OCI-LY3 (cell line): ENCODE results near the gene RSBN1.

ENCODE experiments used
- EZH2phosphoT487 ChIP-seq: fragments of 200-600 bp; shearing (Covaris generic); IDR thresholded peaks from 2 replicates; pipeline ENCODE4 v1.6.1; 2018; ENCODE audit warnings: antibody characterized with exemption, mixed run types, low read depth
- TF ChIP-seq, protein P1 (sequence below): fragments of 200-600, 300-600 bp; sonication (generic); IDR thresholded peaks from 2 replicates; pipeline ENCODE4 v1.5.1; 2014; ENCODE audit warnings: antibody characterized with exemption, low read length, low read depth

DNA sequence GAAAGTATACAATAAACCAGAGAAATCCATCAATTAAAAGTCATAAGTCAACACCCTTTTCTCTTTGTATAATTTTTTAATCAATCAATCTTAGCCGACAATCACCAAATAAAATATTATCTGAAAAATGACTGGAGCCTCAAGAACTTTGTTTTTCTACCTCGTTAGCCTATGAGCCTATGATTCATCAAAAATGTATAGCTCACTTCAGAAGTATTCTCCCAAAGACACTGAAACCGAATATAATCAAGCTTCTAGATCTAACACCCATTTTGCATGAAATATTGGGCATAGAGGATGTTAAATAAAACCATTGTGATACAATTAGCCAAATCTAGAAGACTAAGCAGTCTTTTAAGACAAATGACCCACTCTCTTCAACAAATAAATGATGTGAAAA is 17.8 kb upstream of the RSBN1 start:
- TF ChIP-seq, protein P1, sequence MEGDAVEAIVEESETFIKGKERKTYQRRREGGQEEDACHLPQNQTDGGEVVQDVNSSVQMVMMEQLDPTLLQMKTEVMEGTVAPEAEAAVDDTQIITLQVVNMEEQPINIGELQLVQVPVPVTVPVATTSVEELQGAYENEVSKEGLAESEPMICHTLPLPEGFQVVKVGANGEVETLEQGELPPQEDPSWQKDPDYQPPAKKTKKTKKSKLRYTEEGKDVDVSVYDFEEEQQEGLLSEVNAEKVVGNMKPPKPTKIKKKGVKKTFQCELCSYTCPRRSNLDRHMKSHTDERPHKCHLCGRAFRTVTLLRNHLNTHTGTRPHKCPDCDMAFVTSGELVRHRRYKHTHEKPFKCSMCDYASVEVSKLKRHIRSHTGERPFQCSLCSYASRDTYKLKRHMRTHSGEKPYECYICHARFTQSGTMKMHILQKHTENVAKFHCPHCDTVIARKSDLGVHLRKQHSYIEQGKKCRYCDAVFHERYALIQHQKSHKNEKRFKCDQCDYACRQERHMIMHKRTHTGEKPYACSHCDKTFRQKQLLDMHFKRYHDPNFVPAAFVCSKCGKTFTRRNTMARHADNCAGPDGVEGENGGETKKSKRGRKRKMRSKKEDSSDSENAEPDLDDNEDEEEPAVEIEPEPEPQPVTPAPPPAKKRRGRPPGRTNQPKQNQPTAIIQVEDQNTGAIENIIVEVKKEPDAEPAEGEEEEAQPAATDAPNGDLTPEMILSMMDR, result no peak
- TF ChIP-seq EZH2phosphoT487, result no peak
